GM23248 (cell line): ENCODE results near the gene SLC6A1.

Experiments used
- EZH2 ChIP-seq: fragments of 200-600 bp; sonication (generic); IDR thresholded peaks from 2 replicates; pipeline ENCODE4 v1.6.1; 2018; ENCODE audit warnings: antibody characterized with exemption, mild to moderate bottlenecking; ENCODE audit not compliant: insufficient read depth, poor library complexity, severe bottlenecking
- EZH2phosphoT487 ChIP-seq: fragments of 200-600 bp; sonication (generic); IDR thresholded peaks from 2 replicates; pipeline ENCODE4 v1.6.1; 2018; ENCODE audit warnings: antibody characterized with exemption, moderate library complexity, mild to moderate bottlenecking, low read depth; ENCODE audit not compliant: insufficient read depth

- no peak for TF ChIP-seq EZH2phosphoT487
- no peak for TF ChIP-seq EZH2
Observed at GRCh38 chr3:11033871-11034270, 41.3 kb downstream of the SLC6A1 start.
